ENCODE measurements around the gene ATG4D.

ATG4D gene

GRCh38 chr19:10582091-10582490, 38.4 kb downstream of the ATG4D start:
- DNase-seq, result no peak

DNA sequence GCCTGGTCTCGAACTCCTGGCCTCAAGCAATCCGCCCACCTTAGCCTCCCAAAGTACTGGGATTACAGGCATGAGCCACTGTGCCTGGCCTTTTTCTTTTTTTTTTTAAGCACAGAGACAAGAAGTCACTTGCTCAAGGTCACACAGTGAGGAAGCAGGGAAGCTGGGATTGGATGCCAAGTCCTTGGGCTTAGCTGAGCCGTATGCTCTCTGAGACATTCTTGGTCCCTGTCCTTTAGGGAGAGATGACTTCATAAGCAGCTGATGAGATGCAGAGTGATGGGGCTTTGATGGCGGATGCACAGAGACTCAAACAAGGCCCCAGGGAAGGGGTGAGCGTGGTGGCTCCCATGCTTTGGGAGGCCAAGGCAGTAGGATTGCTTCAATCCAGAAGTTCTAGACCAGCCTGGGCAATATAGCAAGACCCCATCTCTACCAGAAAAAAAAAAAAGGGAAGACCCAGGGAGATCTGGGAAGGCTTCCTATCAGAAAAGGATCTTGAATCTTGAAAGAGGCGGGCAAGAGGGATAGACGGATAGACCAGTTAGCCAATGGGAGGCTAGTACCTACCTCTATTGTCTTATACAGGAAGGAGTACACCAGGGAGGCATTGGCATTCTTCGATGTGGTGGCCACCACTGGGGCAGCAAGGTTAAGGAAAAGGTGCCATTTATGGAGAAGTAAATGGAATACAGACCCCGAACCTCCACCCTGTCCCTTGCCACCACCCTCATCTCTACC, 39.5 kb downstream of the ATG4D start:
- no peak for DNase-seq

DNA sequence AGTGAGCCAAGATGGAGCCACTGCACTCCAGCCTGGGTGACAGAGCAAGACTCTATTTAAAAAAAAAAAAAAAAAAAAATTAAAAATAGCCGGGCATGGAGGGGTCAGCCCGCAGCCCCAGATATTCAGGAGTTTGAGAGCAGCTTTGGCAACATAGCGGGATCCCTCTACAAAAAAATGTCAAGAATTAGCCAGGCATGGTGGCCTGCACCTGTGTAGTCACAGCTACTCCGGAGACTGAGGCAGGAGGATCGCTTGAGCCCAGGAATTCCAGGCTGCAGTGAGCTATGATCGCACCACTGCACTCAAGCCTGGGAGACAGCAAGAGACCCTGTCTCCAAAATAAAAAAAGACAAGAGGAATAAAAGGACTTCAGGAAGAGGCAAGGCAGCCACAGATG, 42.7 kb downstream of the ATG4D start:
- DNase-seq, result no peak

- DNase-seq, result no peak
These were observed 43.5 kb downstream of the ATG4D start, which contains the start of gene AP1M2 for GRCh38 chr19:10587022-10587838. Gene AP1M2 (minus strand): TSS chr19:10587312. CDS start chr19:10587231, 81 bp downstream.

- no peak for DNase-seq
These were observed 44.1 kb downstream of the ATG4D start for GRCh38 chr19:10587839-10588150.

GRCh38 chr19:10593148-10593547, 49.4 kb downstream of the ATG4D start:
- DNase-seq, result no peak

GRCh38 chr19:10593820-10594637, 50.3 kb downstream of the ATG4D start:
- no peak for DNase-seq

DNA sequence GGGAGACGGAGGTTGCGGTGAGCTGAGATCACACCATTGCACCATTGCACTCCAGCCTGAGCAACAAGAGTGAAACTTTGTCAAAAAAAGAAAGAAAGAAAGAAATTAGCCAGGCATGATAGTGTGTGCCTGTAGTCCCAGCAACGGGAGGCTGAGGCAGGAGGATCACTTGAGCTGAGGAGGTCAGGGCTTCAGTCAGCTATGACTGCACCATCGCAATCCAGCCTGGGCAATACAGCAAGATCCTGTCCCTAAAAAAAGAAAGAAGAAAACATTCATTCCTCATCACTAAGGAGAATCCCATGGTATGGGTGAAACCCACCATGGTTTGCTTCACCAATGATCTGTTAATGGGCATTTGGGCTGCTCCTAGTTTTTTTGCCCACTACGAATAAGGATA, 56.4 kb downstream of the ATG4D start:
- DNase-seq, result no peak

GRCh38 chr19:10601999-10602329, 58.3 kb downstream of the ATG4D start:
- no peak for DNase-seq

GRCh38 chr19:10602330-10603083, 58.8 kb downstream of the ATG4D start:
- peak; percentile 92 for DNase-seq

Measured in eye (tissue), 1 donor.